CD4-positive, alpha-beta T cell (primary cell): Measurements from ENCODE around the gene MEIS1. TPM values are rescaled to one million over a fixed set of nuclear protein-coding genes. Genes with fewer than 3 reads are reported as not detected.

Source experiments
- ATAC-seq: fragments of 200-7000 bp; cut with Tn5 transposase; one replicate; pipeline ENCODE4 v1.10.0; 2022; ENCODE audit warnings: mild to moderate bottlenecking; ENCODE audit not compliant: poor library complexity
- CTCF ChIA-PET: fragments of 350-600 bp; sonication (Branson Sonifier 250); formaldehyde crosslinking; loops from one replicate; lab custom pipeline; 2021; ENCODE audit warnings: antibody characterized with exemption, inconsistent platforms; lab: Charles Lee
- POLR2A ChIA-PET: fragments of 350-600 bp; sonication (Branson Sonifier 250); formaldehyde crosslinking; loops from one replicate; lab custom pipeline; 2021; ENCODE audit warnings: antibody characterized with exemption, inconsistent platforms; lab: Charles Lee
- DNase-seq, 14 experiments: peaks; one replicate each; pipeline ENCODE4 v3.0.0-alpha.2; 2013 to 2020; ENCODE audit warnings: mixed read lengths in 2 of 14
- H3K27ac ChIP-seq, 2 donors: one replicate each; pipeline versions ENCODE4 v1.5.1 to v1.7.0; 2013; ENCODE audit warnings: low read length in 2 of 2, low read depth in 1 of 2, mild to moderate bottlenecking in 1 of 2
- H3K27me3 ChIP-seq, 2 experiments: 1 replicate in 1 of 2; 2 replicates in 1 of 2; pipeline versions ENCODE4 v1.6.1 to v1.7.0; 2013; ENCODE audit warnings: low read length in 2 of 2, control low read depth in 1 of 2, mild to moderate bottlenecking in 1 of 2, moderate library complexity in 1 of 2; ENCODE audit not compliant: insufficient read depth in 2 of 2, control insufficient read depth in 1 of 2
- H3K36me3 ChIP-seq: one replicate; pipeline ENCODE4 v1.6.1; 2013; ENCODE audit warnings: low read length, control low read depth; ENCODE audit not compliant: insufficient read depth
- H3K4me1 ChIP-seq: one replicate; pipeline ENCODE4 v1.6.1; 2013; ENCODE audit warnings: low read length, control low read depth; ENCODE audit not compliant: insufficient read depth
- H3K4me3 ChIP-seq: one replicate; pipeline ENCODE4 v1.5.1; 2013; ENCODE audit warnings: mild to moderate bottlenecking, low read length, moderate library complexity
- H3K9me3 ChIP-seq, 2 experiments: 1 replicate in 1 of 2; 2 replicates in 1 of 2; pipeline versions ENCODE4 v1.6.1 to v1.7.0; 2013; ENCODE audit warnings: low read length in 2 of 2, mild to moderate bottlenecking in 2 of 2, control low read depth in 1 of 2, moderate library complexity in 1 of 2; ENCODE audit not compliant: control insufficient read depth in 1 of 2, insufficient read depth in 1 of 2
- H3K27ac Mint-ChIP-seq: one replicate; pipeline ENCODE4 v1.8.0; 2020; ENCODE audit warnings: mixed read lengths
- H3K27me3 Mint-ChIP-seq: one replicate; pipeline ENCODE4 v1.8.0; 2021; ENCODE audit warnings: mixed read lengths
- H3K36me3 Mint-ChIP-seq: one replicate; pipeline ENCODE4 v1.8.0; 2021; ENCODE audit warnings: low read depth, mixed read lengths
- H3K4me1 Mint-ChIP-seq: one replicate; pipeline ENCODE4 v1.8.0; 2021; ENCODE audit warnings: low read depth, mixed read lengths
- H3K4me3 Mint-ChIP-seq: one replicate; pipeline ENCODE4 v1.8.0; 2020; ENCODE audit warnings: mild to moderate bottlenecking, mixed read lengths
- H3K9me3 Mint-ChIP-seq: one replicate; pipeline ENCODE4 v1.8.0; 2020; ENCODE audit warnings: mixed read lengths
- intact Hi-C, 2 experiments: fragments of 100-400 bp; cut with DNase I in 1 of 2; cut with micrococcal nuclease in 1 of 2; formaldehyde crosslinking; loops; one replicate each; pipeline versions ENCODE4 v1.15.1 to v1.9.0; 2023 to 2025; cut with DNase I, micrococcal nuclease
- total RNA-seq, 174 experiments: library from RNA in 2 of 174; stranded (reverse) in 2 of 174; gene quantifications; one replicate each; pipeline ENCODE4 v1.2.3 and lab custom pipeline; 2021 to 2026
- TF ChIP-seq, protein P1 (sequence below): fragments of 200-600 bp; IDR thresholded peaks from one replicate; pipeline ENCODE4 v1.8.0; 2022; ENCODE audit warnings: antibody characterized with exemption, mild to moderate bottlenecking

Gene MEIS1
- total RNA-seq, 2 experiments from 2014 or later, result not detected

DNA sequence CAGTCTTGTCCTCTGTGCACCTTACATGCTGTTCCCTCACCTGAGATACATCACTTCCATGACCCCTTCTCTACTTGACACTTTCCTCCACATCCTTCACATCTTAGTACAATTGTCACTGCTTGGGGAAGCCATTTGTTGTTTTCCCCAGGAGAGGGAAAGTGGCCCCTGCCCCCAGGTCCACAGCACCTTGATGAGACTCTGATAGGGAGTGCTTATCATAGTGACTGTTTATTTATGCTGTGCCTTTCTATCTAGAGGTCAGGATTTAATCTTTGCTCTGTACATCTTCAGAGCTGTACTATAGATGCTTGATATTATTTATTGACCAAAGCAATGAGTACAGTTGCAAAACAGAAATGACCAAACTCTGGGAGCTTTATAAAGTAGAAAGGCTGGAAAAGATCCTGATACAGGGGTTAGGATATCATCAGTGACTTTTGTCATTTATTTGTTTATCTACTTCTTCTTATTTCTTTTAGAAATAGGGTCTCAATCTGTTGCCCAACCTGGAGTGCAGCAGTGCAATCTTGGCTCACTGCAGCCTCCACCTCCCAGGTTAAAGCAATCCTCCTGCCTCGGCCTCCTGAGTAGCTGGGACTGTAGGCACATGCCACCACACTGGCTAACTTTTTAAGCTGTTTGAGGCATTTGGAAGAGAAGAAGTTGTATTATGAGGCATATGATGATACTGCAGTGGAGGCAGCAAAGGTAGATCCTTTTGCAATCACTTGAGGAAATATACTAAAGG is 94.2 kb downstream of the MEIS1 start:
- Mint-ChIP-seq H3K36me3 (no peaks in the 10 kb centered on the region), H3K9me3 (no peaks in the 10 kb centered on the region), H3K4me1 (no peaks in the 10 kb centered on the region), H3K27me3 (no peaks in the 10 kb centered on the region), H3K4me3 (no peak overlapping the region), H3K27ac (no peak overlapping the region)
- peaks cover 0 to 3% of the 10 kb centered on the region in 2 experiments for H3K9me3 ChIP-seq
- intact Hi-C loops, result no loop called here
- DNase-seq, result no peak
- no peak overlapping the region for H3K27ac ChIP-seq
- ATAC-seq, result no peak
- CTCF ChIA-PET, result no interaction called here
- no peaks in the 10 kb centered on the region for H3K27me3 ChIP-seq
- POLR2A ChIA-PET, result no interaction called here
- TF ChIP-seq, protein P1, sequence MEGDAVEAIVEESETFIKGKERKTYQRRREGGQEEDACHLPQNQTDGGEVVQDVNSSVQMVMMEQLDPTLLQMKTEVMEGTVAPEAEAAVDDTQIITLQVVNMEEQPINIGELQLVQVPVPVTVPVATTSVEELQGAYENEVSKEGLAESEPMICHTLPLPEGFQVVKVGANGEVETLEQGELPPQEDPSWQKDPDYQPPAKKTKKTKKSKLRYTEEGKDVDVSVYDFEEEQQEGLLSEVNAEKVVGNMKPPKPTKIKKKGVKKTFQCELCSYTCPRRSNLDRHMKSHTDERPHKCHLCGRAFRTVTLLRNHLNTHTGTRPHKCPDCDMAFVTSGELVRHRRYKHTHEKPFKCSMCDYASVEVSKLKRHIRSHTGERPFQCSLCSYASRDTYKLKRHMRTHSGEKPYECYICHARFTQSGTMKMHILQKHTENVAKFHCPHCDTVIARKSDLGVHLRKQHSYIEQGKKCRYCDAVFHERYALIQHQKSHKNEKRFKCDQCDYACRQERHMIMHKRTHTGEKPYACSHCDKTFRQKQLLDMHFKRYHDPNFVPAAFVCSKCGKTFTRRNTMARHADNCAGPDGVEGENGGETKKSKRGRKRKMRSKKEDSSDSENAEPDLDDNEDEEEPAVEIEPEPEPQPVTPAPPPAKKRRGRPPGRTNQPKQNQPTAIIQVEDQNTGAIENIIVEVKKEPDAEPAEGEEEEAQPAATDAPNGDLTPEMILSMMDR, result no peak
- H3K36me3 ChIP-seq, result no peaks in the 10 kb centered on the region
- H3K4me3 ChIP-seq, result no peak overlapping the region
- H3K4me1 ChIP-seq, result no peaks in the 10 kb centered on the region

DNA sequence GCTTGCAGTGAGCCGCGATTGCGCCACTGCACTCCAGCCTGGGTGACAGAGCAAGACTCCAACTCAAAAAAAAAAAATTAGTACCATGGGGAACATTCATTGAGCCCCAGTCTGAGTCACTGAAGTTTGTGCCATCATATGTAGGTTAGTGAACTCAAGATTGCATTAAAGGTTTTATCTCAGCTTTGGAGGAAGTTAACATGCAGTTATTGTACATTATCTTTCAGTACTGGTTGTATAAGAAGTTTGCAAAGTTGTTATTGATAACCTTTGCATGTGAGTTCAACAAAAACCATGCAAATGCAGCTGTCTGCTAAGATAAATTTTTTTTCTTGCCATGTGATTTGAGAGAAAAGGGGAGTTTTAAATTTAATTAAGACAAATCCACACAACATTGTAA is 95.7 kb downstream of the MEIS1 start:
- ChIA-PET POLR2A (no interaction called here), CTCF (no interaction called here)
- H3K4me1 Mint-ChIP-seq, result no peaks in the 10 kb centered on the region
- H3K36me3 Mint-ChIP-seq, result no peaks in the 10 kb centered on the region
- no peaks in the 10 kb centered on the region for H3K9me3 Mint-ChIP-seq
- no peak for ATAC-seq
- H3K4me1 ChIP-seq, result no peaks in the 10 kb centered on the region
- intact Hi-C loops, result no loop called here
- H3K4me3 Mint-ChIP-seq, result no peak overlapping the region
- no peak overlapping the region for H3K27ac Mint-ChIP-seq
- H3K27ac ChIP-seq, result no peak overlapping the region
- H3K9me3 ChIP-seq, result peaks cover 0 to 3% of the 10 kb centered on the region in 2 experiments
- H3K36me3 ChIP-seq, result no peaks in the 10 kb centered on the region
- no peaks in the 10 kb centered on the region for H3K27me3 Mint-ChIP-seq
- TF ChIP-seq, protein P1, result no peak
- no peak overlapping the region for H3K4me3 ChIP-seq
- no peak for DNase-seq
- no peaks in the 10 kb centered on the region for H3K27me3 ChIP-seq

DNA sequence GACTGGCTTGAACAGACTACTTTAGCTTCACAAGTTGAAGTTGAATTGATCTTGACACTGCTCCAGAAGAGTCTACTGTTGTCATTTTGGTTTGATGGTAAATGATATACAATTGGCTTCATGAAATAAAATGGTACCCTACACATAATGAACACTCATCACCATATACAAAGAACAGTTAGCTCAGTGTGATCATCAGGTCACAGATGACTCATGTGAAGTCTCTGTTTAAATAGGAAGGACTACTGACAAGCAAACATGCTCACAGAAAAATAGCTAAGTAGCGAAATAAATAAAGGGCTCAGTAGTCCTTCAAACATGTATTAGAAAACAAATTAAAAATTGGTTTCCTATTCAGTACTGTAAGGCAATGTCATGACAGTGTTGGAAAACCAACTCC is 96.2 kb downstream of the MEIS1 start:
- Mint-ChIP-seq H3K27ac (no peak overlapping the region), H3K9me3 (no peaks in the 10 kb centered on the region), H3K36me3 (no peaks in the 10 kb centered on the region), H3K4me1 (no peaks in the 10 kb centered on the region), H3K4me3 (no peak overlapping the region), H3K27me3 (no peaks in the 10 kb centered on the region)
- intact Hi-C loops, result no loop called here
- TF ChIP-seq, protein P1, result no peak
- no peak overlapping the region for H3K27ac ChIP-seq
- H3K36me3 ChIP-seq, result no peaks in the 10 kb centered on the region
- H3K4me3 ChIP-seq, result no peak overlapping the region
- H3K4me1 ChIP-seq, result no peaks in the 10 kb centered on the region
- ATAC-seq (no peak), DNase-seq (no peak)
- H3K27me3 ChIP-seq, result no peaks in the 10 kb centered on the region
- peaks cover 0 to 3% of the 10 kb centered on the region in 2 experiments for H3K9me3 ChIP-seq
- CTCF ChIA-PET, result no interaction called here
- POLR2A ChIA-PET, result no interaction called here
